22Rv1 (cell line): ENCODE measurements around the gene SBDS.
A peak's percentile ranks its signal among the peaks of the same experiment; 100 is the strongest.

Experiments
- H3K27ac ChIP-seq: fragments of 450-650 bp; 2 replicates; pipeline ENCODE4 v1.5.1; 2017
- CTCF ChIP-seq: fragments of 450-650 bp; IDR thresholded peaks from 2 replicates; pipeline ENCODE4 v1.5.1; 2017; ENCODE audit warnings: mild to moderate bottlenecking
- ZFX ChIP-seq: fragments of 450-650 bp; IDR thresholded peaks from 2 replicates; pipeline ENCODE4 v1.6.1; 2017; ENCODE audit warnings: antibody characterized with exemption, borderline replicate concordance

The SBDS gene

GRCh38 chr7:66952343-66953043 is 42.9 kb downstream of the SBDS start:
- H3K27ac ChIP-seq: no peak overlapping the region
- TF ChIP-seq ZFX: no peak
- no peak for TF ChIP-seq CTCF

DNA sequence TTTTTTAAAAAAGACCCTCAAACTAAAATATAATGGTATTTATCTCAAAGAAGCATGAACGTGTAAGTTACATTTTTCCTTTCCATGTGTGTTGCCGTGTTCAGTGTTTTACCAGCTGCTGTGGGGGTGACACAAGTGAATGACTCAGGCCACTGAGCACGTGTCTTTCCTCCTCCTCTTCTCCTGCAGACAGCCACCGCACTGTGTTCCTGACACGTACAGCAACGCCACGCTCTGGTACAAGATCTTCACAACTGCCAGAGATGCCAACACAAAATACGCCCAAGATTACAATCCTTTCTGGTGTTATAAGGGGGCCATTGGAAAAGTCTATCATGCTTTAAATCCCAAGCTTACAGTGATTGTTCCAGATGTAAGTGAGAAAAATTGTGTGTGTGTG is 44.6 kb downstream of the SBDS start:
- no peak overlapping the region for H3K27ac ChIP-seq
- TF ChIP-seq ZFX (no peak), CTCF (no peak)

DNA sequence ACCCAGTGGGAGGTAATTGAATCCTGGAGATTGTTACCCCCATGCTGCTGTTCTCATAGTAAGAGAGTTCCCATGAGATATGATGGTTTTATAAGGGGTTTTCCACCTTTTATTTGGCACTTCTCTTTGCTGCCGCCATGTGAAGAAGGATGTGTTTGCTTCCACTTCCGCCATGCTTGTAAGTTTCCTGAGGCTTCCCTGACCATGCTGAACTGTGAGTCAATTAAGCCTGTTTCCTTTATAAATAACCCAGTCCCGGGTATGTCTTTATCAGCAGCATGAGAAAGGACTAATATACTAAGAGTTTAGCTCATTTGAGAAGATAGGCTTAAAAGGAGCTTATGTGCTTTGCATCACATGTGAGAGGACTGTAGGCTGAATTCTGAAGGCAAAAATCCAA is 45.1 kb downstream of the SBDS start:
- H3K27ac ChIP-seq: no peak overlapping the region
- no peak for TF ChIP-seq ZFX
- no peak for TF ChIP-seq CTCF

GRCh38 chr7:66948480-66949109 is 46.8 kb downstream of the SBDS start:
- TF ChIP-seq ZFX (no peak), CTCF (peak; percentile 26)
- H3K27ac ChIP-seq: no peak overlapping the region

DNA sequence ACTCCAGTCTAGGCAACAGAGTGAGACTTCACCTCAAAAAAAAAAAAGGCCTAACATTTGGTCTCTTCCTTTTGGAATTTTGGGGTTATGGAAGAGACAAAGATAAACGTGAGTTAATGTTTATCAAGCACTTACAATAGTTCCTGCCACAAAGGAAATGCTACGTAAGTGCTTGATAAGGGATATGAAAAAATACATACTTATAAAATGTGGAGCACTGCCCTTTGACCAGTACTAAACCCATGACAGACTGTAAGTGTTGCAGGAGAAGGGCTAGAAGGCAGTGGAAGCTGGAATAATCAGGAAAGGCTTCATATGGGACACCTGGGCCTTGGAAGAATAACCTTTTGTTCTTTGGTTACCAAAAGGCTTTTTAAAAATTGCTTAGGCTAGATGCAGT is 48.8 kb downstream of the SBDS start:
- H3K27ac ChIP-seq: no peak overlapping the region
- TF ChIP-seq ZFX: no peak
- TF ChIP-seq CTCF: no peak

DNA sequence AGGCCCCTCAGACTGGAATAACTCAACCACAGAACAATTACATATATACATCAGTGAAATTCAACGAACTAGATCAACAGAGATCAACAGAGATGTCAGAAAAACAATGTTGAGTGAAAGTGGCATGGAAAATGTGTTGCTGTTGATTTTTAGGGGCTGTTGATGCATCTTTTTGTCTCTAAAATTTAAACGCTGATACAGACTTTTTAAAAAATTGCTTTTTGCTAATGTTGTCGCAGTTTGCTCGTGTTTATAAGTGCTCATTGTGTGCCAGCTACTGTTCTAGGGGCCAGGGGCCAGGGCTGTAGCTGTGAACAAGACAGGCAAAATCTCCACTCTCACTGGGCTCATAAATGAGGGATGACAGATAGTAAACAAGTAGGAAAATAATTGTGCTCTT is 56.1 kb downstream of the SBDS start:
- no peak for TF ChIP-seq ZFX

GRCh38 chr7:66937940-66938339 is 57.4 kb downstream of the SBDS start:
- TF ChIP-seq ZFX (no peak), CTCF (no peak)
- H3K27ac ChIP-seq: no peak overlapping the region

More for the DNA sequence above, 56.1 kb downstream of the SBDS start:
- H3K27ac ChIP-seq: no peak overlapping the region
